DOHH2 (cell line): ENCODE results near the gene MAPK8IP1.

Experiments used
- H3F3A ChIP-seq: fragments of 200-600 bp; sonication (generic), shearing (Covaris generic); 2 replicates; pipeline ENCODE4 v1.6.0; 2016; ENCODE audit warnings: antibody characterized with exemption, mild to moderate bottlenecking; ENCODE audit not compliant: control insufficient read depth, insufficient read depth
- H3K27ac ChIP-seq: fragments of 200-600 bp; sonication (generic); 2 replicates; pipeline ENCODE4 v1.5.1; 2014; ENCODE audit warnings: low read depth, mild to moderate bottlenecking, low read length, moderate library complexity
- H3K27me3 ChIP-seq: fragments of 200-600 bp; sonication (generic); 2 replicates; pipeline ENCODE4 v1.6.1; 2014; ENCODE audit warnings: mild to moderate bottlenecking, low read length, mixed read lengths; ENCODE audit not compliant: control insufficient read depth
- H3K36me3 ChIP-seq: fragments of 200-600 bp; sonication (generic); 2 replicates; pipeline ENCODE4 v1.6.1; 2014; ENCODE audit warnings: mild to moderate bottlenecking, low read length, moderate library complexity, mixed read lengths; ENCODE audit not compliant: control insufficient read depth
- H3K4me1 ChIP-seq: fragments of 200-600 bp; sonication (generic); 2 replicates; pipeline ENCODE4 v1.6.1; 2014; ENCODE audit warnings: mild to moderate bottlenecking, low read length, mixed read lengths; ENCODE audit not compliant: control insufficient read depth
- H3K4me2 ChIP-seq: fragments of 200-600 bp; sonication (generic); 2 replicates; pipeline ENCODE4 v1.6.0; 2014; ENCODE audit warnings: mild to moderate bottlenecking, low read length, moderate library complexity
- H3K4me3 ChIP-seq: fragments of 200-600 bp; sonication (generic); 2 replicates; pipeline ENCODE4 v1.5.1; 2014; ENCODE audit warnings: mild to moderate bottlenecking, low read length, mixed read lengths
- H3K79me2 ChIP-seq: fragments of 200-600 bp; sonication (generic); 2 replicates; pipeline ENCODE4 v1.6.1; 2014; ENCODE audit warnings: mild to moderate bottlenecking, low read length, mixed read lengths; ENCODE audit not compliant: control insufficient read depth
- H3K9me2 ChIP-seq: fragments of 200-600 bp; sonication (generic); replicated peaks from 2 replicates; pipeline ENCODE4 v1.6.1; 2014; ENCODE audit warnings: mild to moderate bottlenecking, low read length, mixed read lengths; ENCODE audit not compliant: control insufficient read depth
- H3K9me3 ChIP-seq: fragments of 200-600 bp; sonication (generic); 2 replicates; pipeline ENCODE4 v1.6.1; 2014; ENCODE audit warnings: antibody characterized with exemption, low read length, mixed read lengths; ENCODE audit not compliant: control insufficient read depth, insufficient read depth
- H4K20me1 ChIP-seq: fragments of 200-600 bp; sonication (generic); 2 replicates; pipeline ENCODE4 v1.6.0; 2014; ENCODE audit warnings: low read depth, mild to moderate bottlenecking, antibody characterized with exemption, low read length, moderate library complexity; ENCODE audit not compliant: control insufficient read depth, insufficient read depth
- CTCF ChIP-seq: fragments of 200-600 bp; sonication (generic); IDR thresholded peaks from one replicate; pipeline ENCODE4 v1.5.1; 2014; ENCODE audit warnings: antibody characterized with exemption, mild to moderate bottlenecking, low read depth, low read length; ENCODE audit not compliant: poor library complexity, severe bottlenecking
- EZH2phosphoT487 ChIP-seq: fragments of 200-600 bp; sonication (generic); IDR thresholded peaks from 2 replicates; pipeline ENCODE4 v1.6.1; 2017; ENCODE audit warnings: borderline replicate concordance, mild to moderate bottlenecking, antibody characterized with exemption, low read length, moderate library complexity, mixed read lengths

Gene MAPK8IP1

GRCh38 chr11:45876401-45876800 is 9.1 kb upstream of the MAPK8IP1 start:
- Histone ChIP-seq H4K20me1 (no peaks in the 10 kb centered on the region), H3K9me3 (no peaks in the 10 kb centered on the region), H3K4me3 (no peak overlapping the region), H3K4me2 (no peak overlapping the region), H3K4me1 (no peaks in the 10 kb centered on the region), H3K9me2 (no peaks in the 10 kb centered on the region), H3K27me3 (no peaks in the 10 kb centered on the region), H3K36me3 (peaks cover 18% of the 10 kb centered on the region), H3F3A (no peaks in the 10 kb centered on the region), H3K27ac (no peak overlapping the region), H3K79me2 (no peaks in the 10 kb centered on the region)
- no peak for TF ChIP-seq CTCF

- H3K9me2 ChIP-seq, result no peaks in the 10 kb centered on the region
- no peaks in the 10 kb centered on the region for H4K20me1 ChIP-seq
- H3K27me3 ChIP-seq, result no peaks in the 10 kb centered on the region
- H3K36me3 ChIP-seq, result peaks cover 13% of the 10 kb centered on the region
- TF ChIP-seq EZH2phosphoT487 (no peak), CTCF (no peak)
- no peaks in the 10 kb centered on the region for H3K4me1 ChIP-seq
- no peak overlapping the region for H3K4me3 ChIP-seq
- no peaks in the 10 kb centered on the region for H3K9me3 ChIP-seq
- H3K27ac ChIP-seq, result no peak overlapping the region
- no peaks in the 10 kb centered on the region for H3F3A ChIP-seq
- H3K79me2 ChIP-seq, result no peaks in the 10 kb centered on the region
- H3K4me2 ChIP-seq, result no peak overlapping the region
These were observed 8.2 kb upstream of the MAPK8IP1 start for GRCh38 chr11:45877221-45877620.

GRCh38 chr11:45877845-45878244 is 7.6 kb upstream of the MAPK8IP1 start:
- Histone ChIP-seq H3K36me3 (peaks cover 12% of the 10 kb centered on the region), H3K4me1 (no peaks in the 10 kb centered on the region)

More at GRCh38 chr11:45877845-45878244, 7.6 kb upstream of the MAPK8IP1 start:
- Histone ChIP-seq H3K79me2 (no peaks in the 10 kb centered on the region), H3K4me3 (no peak overlapping the region), H3K9me2 (no peaks in the 10 kb centered on the region), H3K27me3 (no peaks in the 10 kb centered on the region), H3K9me3 (no peaks in the 10 kb centered on the region), H3K27ac (no peak overlapping the region), H3F3A (no peaks in the 10 kb centered on the region), H3K4me2 (no peak overlapping the region), H4K20me1 (no peaks in the 10 kb centered on the region)
- TF ChIP-seq CTCF (no peak), EZH2phosphoT487 (no peak)
